Measurements from ENCODE around the gene RXFP3. TPM values are rescaled to one million over a fixed set of nuclear protein-coding genes. Genes with fewer than 3 reads are reported as not detected.

RXFP3 gene
- total RNA-seq, 6 donors from 2014 or later, result not detected

- H3K27me3 ChIP-seq, result peaks cover 0 to 26% (median 15%) of the 10 kb centered on the region in 4 donors
- H3K4me1 ChIP-seq, result peaks cover 12 to 18% (median 13%) of the 10 kb centered on the region in 4 donors
- TF ChIP-seq POLR2A (IDR thresholded peaks at IDR 0.05) (no peak), CTCF (IDR thresholded peaks at IDR 0.05) (no peak), POLR2AphosphoS5 (IDR thresholded peaks at IDR 0.05) (no peak), EP300 (IDR thresholded peaks at IDR 0.05) (no peak)
- 19 to 37% methylated on average over 16 to 53 of the region's 54 CpGs for WGBS, 2 donors
- no peak overlapping the region for H3K4me3 ChIP-seq
- H3K36me3 ChIP-seq, result no peaks in the 10 kb centered on the region
- H3K27ac ChIP-seq, result no peak overlapping the region
- DNase-seq (peak in 1 of 2 donors; percentile 74), ATAC-seq (ENCODE audit: low FRiP score in 2 of 2) (no peak)
- no peaks in the 10 kb centered on the region for H3K9me3 ChIP-seq
Measured at GRCh38 chr5:33937707-33938506, 1.7 kb downstream of the RXFP3 start.

GRCh38 chr5:33938507-33938796 lies 2.3 kb downstream of the RXFP3 start:
- WGBS, 2 donors, result 30 to 46% methylated on average over 14 of the region's 14 CpGs
- Histone ChIP-seq H3K27ac (no peak overlapping the region), H3K27me3 (peaks cover 0 to 26% (median 15%) of the 10 kb centered on the region in 4 donors), H3K4me1 (peaks cover 12 to 18% (median 13%) of the 10 kb centered on the region in 4 donors), H3K9me3 (no peaks in the 10 kb centered on the region), H3K4me3 (no peak overlapping the region), H3K36me3 (no peaks in the 10 kb centered on the region)
- ATAC-seq (ENCODE audit: low FRiP score in 2 of 2) (no peak), DNase-seq (peak in 1 of 2 donors; percentile 3)
- no peak for TF ChIP-seq POLR2AphosphoS5 (IDR thresholded peaks at IDR 0.05)
- TF ChIP-seq POLR2A (IDR thresholded peaks at IDR 0.05), result no peak

GRCh38 chr5:33938881-33939280 lies 2.7 kb downstream of the RXFP3 start:
- no peak overlapping the region for H3K27ac ChIP-seq
- H3K36me3 ChIP-seq, result no peaks in the 10 kb centered on the region
- peaks cover 0 to 26% (median 15%) of the 10 kb centered on the region in 4 donors for H3K27me3 ChIP-seq
- 10 to 41% methylated on average over 11 to 15 of the region's 15 CpGs for WGBS, 2 donors
- ATAC-seq (ENCODE audit: low FRiP score in 2 of 2), result no peak
- DNase-seq, result peak in 1 of 2 donors; percentile 45
- H3K4me3 ChIP-seq, result no peak overlapping the region
- no peak for TF ChIP-seq POLR2AphosphoS5 (IDR thresholded peaks at IDR 0.05)
- TF ChIP-seq POLR2A (IDR thresholded peaks at IDR 0.05), result no peak
- no peak for TF ChIP-seq CTCF (IDR thresholded peaks at IDR 0.05)
- TF ChIP-seq EP300 (IDR thresholded peaks at IDR 0.05), result no peak
- no peaks in the 10 kb centered on the region for H3K9me3 ChIP-seq
- peaks cover 12 to 18% (median 13%) of the 10 kb centered on the region in 4 donors for H3K4me1 ChIP-seq

GRCh38 chr5:33939556-33940262 lies 3.5 kb downstream of the RXFP3 start:
- H3K27ac ChIP-seq, result no peak overlapping the region
- no peak for ATAC-seq (ENCODE audit: low FRiP score in 2 of 2)
- WGBS, 2 donors, result 65 to 69% methylated on average over 8 of the region's 8 CpGs
- TF ChIP-seq POLR2A (IDR thresholded peaks at IDR 0.05), result no peak
- no peak for TF ChIP-seq CTCF (IDR thresholded peaks at IDR 0.05)
- TF ChIP-seq EP300 (IDR thresholded peaks at IDR 0.05), result no peak
- TF ChIP-seq POLR2AphosphoS5 (IDR thresholded peaks at IDR 0.05), result no peak
- no peaks in the 10 kb centered on the region for H3K36me3 ChIP-seq
- H3K4me1 ChIP-seq, result peaks cover 12 to 18% (median 13%) of the 10 kb centered on the region in 4 donors
- H3K9me3 ChIP-seq, result no peaks in the 10 kb centered on the region
- peaks cover 0 to 26% (median 15%) of the 10 kb centered on the region in 4 donors for H3K27me3 ChIP-seq
- no peak overlapping the region for H3K4me3 ChIP-seq
- DNase-seq, result no peak

GRCh38 chr5:33941090-33941489 lies 4.9 kb downstream of the RXFP3 start:
- peaks cover 0 to 26% (median 13%) of the 10 kb centered on the region in 4 donors for H3K27me3 ChIP-seq
- peaks cover 7 to 12% (median 10%) of the 10 kb centered on the region in 4 donors for H3K4me1 ChIP-seq
- no peak overlapping the region for H3K27ac ChIP-seq
- DNase-seq (no peak), ATAC-seq (ENCODE audit: low FRiP score in 2 of 2) (no peak)
- 81 to 90% methylated on average over 5 of the region's 5 CpGs for WGBS, 2 donors
- no peaks in the 10 kb centered on the region for H3K36me3 ChIP-seq
- no peaks in the 10 kb centered on the region for H3K9me3 ChIP-seq
- H3K4me3 ChIP-seq, result no peak overlapping the region
- TF ChIP-seq CTCF (IDR thresholded peaks at IDR 0.05) (no peak), POLR2AphosphoS5 (IDR thresholded peaks at IDR 0.05) (no peak), POLR2A (IDR thresholded peaks at IDR 0.05) (no peak), EP300 (IDR thresholded peaks at IDR 0.05) (no peak)

Measured in upper lobe of left lung (tissue), 6 donors.